Lower leg skin (tissue), 4 donors: Measurements from ENCODE around the gene RASAL1. TPM values are rescaled to one million over a fixed set of nuclear protein-coding genes. Genes with fewer than 3 reads are reported as not detected.

Source experiments
- DNase-seq, 2 donors: peaks; one replicate each; pipeline ENCODE4 v3.0.0-alpha.2; 2019; ENCODE audit warnings: low spot score in 2 of 2
- H3K4me3 ChIP-seq: fragments of 200-600 bp; sonication (generic); 2 replicates; pipeline ENCODE4 v1.5.1; 2017; ENCODE audit warnings: mild to moderate bottlenecking, low read depth; ENCODE audit not compliant: poor library complexity, severe bottlenecking
- CTCF ChIP-seq, 3 donors: fragments of 450-650 bp; IDR thresholded peaks; one replicate each; pipeline ENCODE4 v1.5.1; 2016; ENCODE audit warnings: antibody characterized with exemption in 3 of 3, mild to moderate bottlenecking in 3 of 3, moderate library complexity in 2 of 3
- POLR2A ChIP-seq, 2 donors: fragments of 450-650 bp; IDR thresholded peaks; one replicate each; pipeline ENCODE4 v1.6.1; 2016 to 2017; ENCODE audit warnings: antibody characterized with exemption in 2 of 2, mild to moderate bottlenecking in 1 of 2, moderate library complexity in 1 of 2
- WGBS, 2 donors: methylation state at CpG; one replicate each; pipeline ENCODE4 v1.1.5; 2018; 5-methylcytosine and 5-hydroxymethylcytosine counted together
- intact Hi-C: fragments of 100-400 bp; cut with DNase I; formaldehyde crosslinking; loops from one replicate; pipeline ENCODE4 v1.15.0; 2023; ENCODE audit warnings: low total_unique reads
- total RNA-seq, 4 donors: library from RNA; depleted of rRNA; stranded (reverse); fragments of >200 nt; gene quantifications; one replicate each; pipeline ENCODE4 v1.1.0, GENCODE V29; 2016

Gene RASAL1
- total RNA-seq, 4 donors from 2014 or later, result 39.3 to 59.3 (median 50.9) TPM

GRCh38 chr12:113159937-113160336, 24.4 kb upstream of the RASAL1 start:
- DNase-seq, result no peak
- intact Hi-C loops, result no loop called here
- TF ChIP-seq CTCF (IDR thresholded peaks at IDR 0.05) (no peak), POLR2A (IDR thresholded peaks at IDR 0.05) (no peak)
- WGBS, 2 donors, result 88 to 95% methylated on average over 7 of the region's 7 CpGs
- no peak overlapping the region for H3K4me3 ChIP-seq

GRCh38 chr12:113158439-113159203, 23.1 kb upstream of the RASAL1 start:
- no peak for DNase-seq
- H3K4me3 ChIP-seq, result no peak overlapping the region
- intact Hi-C loops, result no loop called here
- TF ChIP-seq CTCF (IDR thresholded peaks at IDR 0.05), result no peak
- TF ChIP-seq POLR2A (IDR thresholded peaks at IDR 0.05), result no peak
- WGBS, 2 donors, result 89 to 97% methylated on average over 9 to 25 of the region's 26 CpGs

- 80 to 82% methylated on average over 9 to 12 of the region's 12 CpGs for WGBS, 2 donors
- H3K4me3 ChIP-seq, result no peak overlapping the region
- TF ChIP-seq CTCF (IDR thresholded peaks at IDR 0.05) (no peak), POLR2A (IDR thresholded peaks at IDR 0.05) (no peak)
- intact Hi-C loops, result no loop called here
- no peak for DNase-seq
Measured at GRCh38 chr12:113157218-113157859, 21.8 kb upstream of the RASAL1 start.

- no peak for TF ChIP-seq POLR2A (IDR thresholded peaks at IDR 0.05)
- no peak for TF ChIP-seq CTCF (IDR thresholded peaks at IDR 0.05)
- no peak overlapping the region for H3K4me3 ChIP-seq
- intact Hi-C loops, result no loop called here
- DNase-seq, result no peak
- WGBS, 2 donors, result 61 to 70% methylated on average over 7 of the region's 7 CpGs
Measured at GRCh38 chr12:113155646-113156045, 20.1 kb upstream of the RASAL1 start.

- TF ChIP-seq POLR2A (IDR thresholded peaks at IDR 0.05), result no peak
- no peak for TF ChIP-seq CTCF (IDR thresholded peaks at IDR 0.05)
- no peak for DNase-seq
- intact Hi-C loops, result no loop called here
- H3K4me3 ChIP-seq, result no peak overlapping the region
- WGBS, 2 donors, result 72 to 73% methylated on average over 12 of the region's 12 CpGs
Measured at GRCh38 chr12:113155060-113155459, 19.5 kb upstream of the RASAL1 start.
